ENCODE data around the gene PPP2R1A. TPM values are rescaled to one million over a fixed set of nuclear protein-coding genes. Genes with fewer than 3 reads are reported as not detected.

Gene PPP2R1A
- total RNA-seq, 4 donors from 2014 or later = 198 to 284 (median 234) TPM

DNA sequence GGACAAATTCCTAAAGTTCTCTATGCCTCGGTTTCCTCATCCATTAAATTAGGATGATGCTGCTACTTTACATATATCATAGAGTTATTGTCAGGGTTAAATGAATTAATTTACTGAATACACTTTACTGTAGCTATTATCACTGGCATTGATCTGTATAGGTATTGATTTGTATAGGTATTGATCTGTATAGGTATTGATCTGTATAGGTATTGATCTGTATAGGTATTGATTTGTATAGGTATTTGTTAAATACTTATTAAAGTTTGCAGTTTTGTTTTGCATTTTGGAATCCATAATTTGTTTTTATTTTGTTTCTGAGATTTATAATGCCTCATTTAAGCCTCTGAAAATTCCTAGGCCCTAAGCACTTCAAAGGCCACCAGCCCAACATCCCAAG is 2.4 kb upstream of the PPP2R1A start:
- no peak for DNase-seq
- H3K36me3 ChIP-seq = peaks cover 0 to 3% (median 0%) of the 10 kb centered on the region in 3 donors
- H3K4me1 ChIP-seq = peaks cover 0 to 25% (median 11%) of the 10 kb centered on the region in 4 donors
- no peak overlapping the region for H3K4me3 ChIP-seq
- no peak overlapping the region for H3K27ac ChIP-seq
- TF ChIP-seq, protein P1, sequence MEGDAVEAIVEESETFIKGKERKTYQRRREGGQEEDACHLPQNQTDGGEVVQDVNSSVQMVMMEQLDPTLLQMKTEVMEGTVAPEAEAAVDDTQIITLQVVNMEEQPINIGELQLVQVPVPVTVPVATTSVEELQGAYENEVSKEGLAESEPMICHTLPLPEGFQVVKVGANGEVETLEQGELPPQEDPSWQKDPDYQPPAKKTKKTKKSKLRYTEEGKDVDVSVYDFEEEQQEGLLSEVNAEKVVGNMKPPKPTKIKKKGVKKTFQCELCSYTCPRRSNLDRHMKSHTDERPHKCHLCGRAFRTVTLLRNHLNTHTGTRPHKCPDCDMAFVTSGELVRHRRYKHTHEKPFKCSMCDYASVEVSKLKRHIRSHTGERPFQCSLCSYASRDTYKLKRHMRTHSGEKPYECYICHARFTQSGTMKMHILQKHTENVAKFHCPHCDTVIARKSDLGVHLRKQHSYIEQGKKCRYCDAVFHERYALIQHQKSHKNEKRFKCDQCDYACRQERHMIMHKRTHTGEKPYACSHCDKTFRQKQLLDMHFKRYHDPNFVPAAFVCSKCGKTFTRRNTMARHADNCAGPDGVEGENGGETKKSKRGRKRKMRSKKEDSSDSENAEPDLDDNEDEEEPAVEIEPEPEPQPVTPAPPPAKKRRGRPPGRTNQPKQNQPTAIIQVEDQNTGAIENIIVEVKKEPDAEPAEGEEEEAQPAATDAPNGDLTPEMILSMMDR (IDR thresholded peaks at IDR 0.05) = no peak
- TF ChIP-seq POLR2A (IDR thresholded peaks at IDR 0.05) = no peak
- no peaks in the 10 kb centered on the region for H3K27me3 ChIP-seq
- H3K9me3 ChIP-seq = no peaks in the 10 kb centered on the region

DNA sequence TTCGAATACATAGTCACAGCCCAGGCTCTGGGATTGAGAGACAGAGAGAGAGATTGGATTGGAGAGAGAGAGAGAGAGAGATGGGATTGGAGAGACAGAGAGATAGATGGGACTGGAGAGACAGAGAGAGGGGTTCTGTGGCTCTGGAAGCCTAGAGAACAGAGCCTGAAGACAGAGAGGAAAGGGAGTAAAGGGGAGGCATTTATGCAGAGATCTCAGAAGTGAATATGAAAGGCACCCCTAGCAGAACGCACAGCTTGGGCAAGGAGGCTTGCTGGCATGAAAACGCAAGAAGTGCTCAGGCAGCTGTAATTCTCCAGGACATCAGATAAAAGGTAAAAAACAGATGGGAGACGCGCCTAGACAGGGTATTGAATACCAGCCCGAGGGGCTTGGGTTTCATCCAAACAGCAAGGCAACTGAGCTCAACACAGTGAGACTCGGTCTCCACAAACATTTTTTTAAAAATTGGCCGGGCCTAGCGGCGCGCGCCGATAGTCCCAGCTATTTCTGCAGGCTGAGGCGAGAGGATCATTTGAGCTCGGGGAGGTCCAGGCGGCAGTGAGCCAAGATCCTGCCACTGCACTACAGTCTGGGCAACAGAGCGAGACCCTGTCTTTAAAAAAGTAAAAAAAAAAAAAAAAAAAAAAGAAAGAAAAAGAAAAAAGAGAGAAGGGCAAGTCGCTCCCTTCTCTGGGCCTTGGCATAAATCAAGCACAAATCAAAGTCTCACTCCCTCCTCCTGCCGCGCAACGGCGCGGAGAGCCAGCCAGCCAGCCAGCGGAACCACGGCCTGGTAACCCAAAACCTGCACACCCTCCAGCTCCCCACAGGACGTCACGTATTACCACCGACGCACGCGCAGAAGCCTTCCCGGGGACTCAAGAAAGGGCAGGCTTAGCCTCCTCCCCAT is 774 bp upstream of the PPP2R1A start:
- DNase-seq = peak in 1 of 3 donors; percentile 97
- peak overlapping the region; percentile 34 to 90 (median 66) for H3K4me3 ChIP-seq

DNA sequence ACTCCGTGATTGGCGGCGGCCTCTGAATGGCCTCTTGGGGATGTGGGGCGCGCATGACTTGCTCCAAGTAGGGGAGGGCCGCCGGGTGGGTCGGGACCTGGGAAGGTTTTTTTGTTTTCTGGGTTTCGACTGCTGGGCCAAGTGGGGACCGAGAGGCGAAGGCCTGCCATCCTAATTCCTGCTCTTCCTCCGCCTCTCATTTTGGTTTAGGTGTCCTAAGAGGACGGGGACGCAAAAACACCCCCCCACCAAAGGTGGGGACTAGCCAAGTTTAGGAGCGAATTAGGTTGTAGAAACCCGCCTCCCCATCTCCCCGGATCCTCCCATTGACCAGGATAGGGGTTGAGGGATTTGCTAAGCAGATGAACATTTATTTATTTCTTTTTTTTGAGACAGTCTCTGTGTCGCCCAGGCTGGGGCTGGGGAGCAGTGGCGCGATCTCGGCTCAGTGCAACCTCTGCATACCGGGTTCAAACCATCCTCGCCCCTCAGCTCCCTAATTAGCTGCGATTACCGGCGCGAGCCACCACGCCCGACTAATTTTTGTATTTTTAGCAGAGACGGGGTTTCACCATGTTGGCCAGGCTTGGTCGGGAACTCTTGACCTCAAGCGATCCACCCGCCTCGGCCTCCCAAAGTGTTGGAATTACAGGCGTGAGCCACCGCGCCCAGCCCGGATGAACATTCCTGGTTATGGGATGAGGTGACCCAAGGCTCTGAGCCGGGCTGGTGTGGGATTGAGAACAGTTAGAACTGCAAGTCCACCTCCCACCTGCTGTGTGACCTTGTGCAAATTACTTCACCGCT is 838 bp downstream of the PPP2R1A start:
- peak in 2 of 3 donors; percentile 57 to 58 for DNase-seq
- Histone ChIP-seq H3K27ac (peak overlapping the region; percentile 94 to 98 (median 97)), H3K4me1 (peaks cover 0 to 44% (median 11%) of the 10 kb centered on the region in 4 donors), H3K36me3 (peaks cover 0 to 21% (median 0%) of the 10 kb centered on the region in 3 donors), H3K4me3 (peak overlapping the region; percentile 77 to 90 (median 84)), H3K9me3 (no peaks in the 10 kb centered on the region), H3K27me3 (no peaks in the 10 kb centered on the region)
- no peak for TF ChIP-seq POLR2A (IDR thresholded peaks at IDR 0.05)
- TF ChIP-seq, protein P1 (IDR thresholded peaks at IDR 0.05) = no peak

More for the DNA sequence above, 774 bp upstream of the PPP2R1A start:
- Histone ChIP-seq H3K9me3 (no peaks in the 10 kb centered on the region), H3K36me3 (peaks cover 0 to 15% (median 0%) of the 10 kb centered on the region in 3 donors), H3K27me3 (no peaks in the 10 kb centered on the region), H3K27ac (peak overlapping the region; percentile 81 to 98 (median 92)), H3K4me1 (peaks cover 0 to 38% (median 11%) of the 10 kb centered on the region in 4 donors)
- peak; percentile 1 to 50 for TF ChIP-seq POLR2A (IDR thresholded peaks at IDR 0.05)
- TF ChIP-seq, protein P1 (IDR thresholded peaks at IDR 0.05) = peak in 3 of 6 experiments; percentile 27 to 29 (median 28)

DNA sequence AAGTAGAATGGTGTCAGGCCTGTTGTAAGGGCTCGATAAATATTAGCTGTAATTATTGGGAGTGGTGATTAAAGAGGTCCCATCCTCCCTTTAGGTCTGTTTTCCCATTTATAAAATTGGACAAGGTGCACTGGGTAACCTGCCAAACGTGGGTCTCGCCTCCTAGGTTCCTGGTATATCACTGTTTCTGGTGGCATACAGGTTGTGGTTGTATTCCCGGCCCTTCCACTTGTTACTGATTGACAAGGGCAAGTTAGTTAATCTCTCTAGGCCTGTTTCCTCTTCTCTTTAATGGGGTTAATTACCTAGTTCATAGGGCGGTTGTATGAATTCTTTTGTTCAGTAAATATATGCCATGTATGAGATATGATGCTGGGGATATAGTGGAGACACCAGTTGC is 1.5 kb downstream of the PPP2R1A start:
- peak in 1 of 3 donors; percentile 57 for DNase-seq
- H3K4me3 ChIP-seq = peak overlapping the region; percentile 77 to 90 (median 84)
- peaks cover 0 to 28% (median 0%) of the 10 kb centered on the region in 3 donors for H3K36me3 ChIP-seq
- H3K27me3 ChIP-seq = no peaks in the 10 kb centered on the region
- peak overlapping the region; percentile 94 to 98 (median 97) for H3K27ac ChIP-seq
- H3K9me3 ChIP-seq = no peaks in the 10 kb centered on the region
- peaks cover 0 to 44% (median 11%) of the 10 kb centered on the region in 4 donors for H3K4me1 ChIP-seq
- TF ChIP-seq POLR2A (IDR thresholded peaks at IDR 0.05) = peak; percentile 53 to 56
- TF ChIP-seq, protein P1 (IDR thresholded peaks at IDR 0.05) = no peak

DNA sequence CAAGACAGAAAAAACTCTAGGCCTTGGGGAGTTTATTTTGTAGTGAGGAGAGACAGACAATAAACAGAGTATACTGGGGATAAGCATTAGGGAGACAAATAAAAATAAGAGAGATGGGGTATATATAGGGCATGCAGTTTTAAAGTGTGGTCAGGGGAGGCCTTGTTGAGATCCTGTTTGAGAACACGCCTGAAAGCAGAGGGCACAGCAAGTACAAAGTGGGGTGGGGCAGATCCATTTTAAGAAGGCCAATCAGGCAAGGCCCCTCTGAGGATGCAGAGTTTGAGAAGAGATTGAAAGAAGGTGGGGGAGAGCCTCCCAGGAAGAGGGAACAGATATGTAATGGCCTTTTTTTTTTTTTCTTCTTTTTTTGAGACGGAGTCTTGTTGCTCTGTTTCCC is 2.1 kb downstream of the PPP2R1A start:
- H3K4me1 ChIP-seq = peaks cover 0 to 44% (median 11%) of the 10 kb centered on the region in 4 donors
- TF ChIP-seq, protein P1 (IDR thresholded peaks at IDR 0.05) = no peak
- no peak for TF ChIP-seq POLR2A (IDR thresholded peaks at IDR 0.05)
- peak overlapping the region in 2 of 4 donors; percentile 96 to 98 for H3K27ac ChIP-seq
- peaks cover 0 to 33% (median 0%) of the 10 kb centered on the region in 3 donors for H3K36me3 ChIP-seq
- H3K9me3 ChIP-seq = no peaks in the 10 kb centered on the region
- H3K27me3 ChIP-seq = no peaks in the 10 kb centered on the region
- DNase-seq = no peak
- H3K4me3 ChIP-seq = peak overlapping the region in 1 of 4 donors; percentile 90
